Lower lobe of right lung (tissue), 2 donors: ENCODE results near the gene EXOC4. TPM values are rescaled to one million over a fixed set of nuclear protein-coding genes. Genes with fewer than 3 reads are reported as not detected.

Experiments used
- ATAC-seq, 2 donors: fragments of 200-7000 bp; cut with Tn5 transposase; one replicate each; pipeline ENCODE4 v1.9.1; 2020 to 2022; ENCODE audit warnings: mild to moderate bottlenecking in 2 of 2, moderate library complexity in 2 of 2
- DNase-seq: peaks from one replicate; pipeline ENCODE4 v3.0.0-alpha.2; 2020
- H3K27ac ChIP-seq: fragments of 200-600 bp; one replicate; pipeline ENCODE4 v1.8.0; 2022
- H3K27me3 ChIP-seq: fragments of 200-600 bp; one replicate; pipeline ENCODE4 v1.8.0; 2022; ENCODE audit warnings: low read depth
- H3K36me3 ChIP-seq: fragments of 200-600 bp; one replicate; pipeline ENCODE4 v1.8.0; 2022; ENCODE audit warnings: mild to moderate bottlenecking
- H3K4me1 ChIP-seq: fragments of 200-600 bp; one replicate; pipeline ENCODE4 v1.8.0; 2022
- H3K4me3 ChIP-seq: fragments of 200-600 bp; one replicate; pipeline ENCODE4 v1.8.0; 2022; ENCODE audit warnings: mild to moderate bottlenecking
- H3K9me3 ChIP-seq: fragments of 200-600 bp; one replicate; pipeline ENCODE4 v1.8.0; 2022
- CTCF ChIP-seq: fragments of 200-600 bp; IDR thresholded peaks from one replicate; pipeline ENCODE4 v1.8.0; 2022; ENCODE audit warnings: antibody characterized with exemption, mild to moderate bottlenecking
- intact Hi-C: fragments of 100-400 bp; cut with DNase I; formaldehyde crosslinking; loops from one replicate; pipeline ENCODE4 v1.11.0; 2022
- total RNA-seq: library from RNA; stranded (reverse); fragmentation: NEBNext Ultra II Directional; extraction: Animal tissue kit (Norgen Biotek cat#: 25700); gene quantifications from one replicate; pipeline ENCODE4 v1.2.1, GENCODE V29; 2021
- donor health status: DM: no; HTN: yes; CAD: no; lungs with severe emphysema.

The EXOC4 gene
- total RNA-seq, 1 donor from 2014 or later = 80.2 TPM

DNA sequence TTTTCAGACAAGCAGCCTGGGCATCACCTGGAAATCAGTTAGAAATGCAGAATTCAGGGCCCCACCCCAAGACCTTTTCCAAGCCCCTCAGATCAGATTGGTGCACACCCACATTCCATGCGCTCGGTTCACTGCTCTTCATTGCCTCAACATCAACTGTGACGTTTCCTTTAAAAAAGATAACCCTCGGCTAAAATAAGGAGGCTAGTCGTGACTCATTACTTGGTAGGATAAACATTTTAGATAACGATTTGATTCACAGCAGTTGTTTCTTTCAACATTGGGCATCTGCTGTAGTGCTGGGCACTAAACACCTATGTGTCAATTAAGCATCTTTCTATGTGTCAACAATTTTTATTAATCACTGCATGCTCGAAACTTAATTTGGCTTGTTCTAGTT, 683.2 kb downstream of the EXOC4 start:
- DNase-seq = no peak
- Histone ChIP-seq H3K4me3 (no peak overlapping the region), H3K9me3 (no peaks in the 10 kb centered on the region), H3K4me1 (no peaks in the 10 kb centered on the region), H3K36me3 (peaks cover 30% of the 10 kb centered on the region), H3K27me3 (no peaks in the 10 kb centered on the region), H3K27ac (no peak overlapping the region)
- no peak for ATAC-seq
- no peak for TF ChIP-seq CTCF
- intact Hi-C loops = no loop called here

- intact Hi-C loops = no loop called here
- no peak for TF ChIP-seq CTCF
Observed at GRCh38 chr7:133937786-133938185, 684.9 kb downstream of the EXOC4 start.

DNA sequence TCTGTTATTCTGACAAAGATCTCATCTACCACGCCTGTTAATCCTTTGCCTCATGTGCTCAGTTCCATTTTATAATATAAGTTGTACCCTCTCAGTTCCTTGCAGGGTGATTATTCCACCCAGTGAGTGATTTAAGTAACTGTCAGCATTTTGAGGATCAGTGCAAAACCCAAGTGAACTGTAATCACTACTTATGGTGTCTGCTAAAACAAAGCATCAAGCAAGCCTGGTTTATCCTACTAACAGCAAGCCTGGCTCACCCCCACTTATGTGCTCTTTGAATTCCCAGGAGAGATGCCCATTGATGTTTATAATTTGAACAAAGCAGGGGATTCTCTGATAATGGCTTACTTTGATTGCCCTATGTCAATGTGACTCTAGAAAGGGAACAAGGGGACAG, 687.5 kb downstream of the EXOC4 start:
- H3K9me3 ChIP-seq = no peaks in the 10 kb centered on the region
- H3K4me1 ChIP-seq = no peaks in the 10 kb centered on the region
- H3K27ac ChIP-seq = no peak overlapping the region
- ATAC-seq (no peak), DNase-seq (no peak)
- H3K27me3 ChIP-seq = no peaks in the 10 kb centered on the region
- no peak for TF ChIP-seq CTCF
- H3K36me3 ChIP-seq = peaks cover 30% of the 10 kb centered on the region
- intact Hi-C loops = no loop called here
- no peak overlapping the region for H3K4me3 ChIP-seq

More at GRCh38 chr7:133937786-133938185, 684.9 kb downstream of the EXOC4 start:
- H3K4me3 ChIP-seq = no peak overlapping the region
- no peak overlapping the region for H3K27ac ChIP-seq
- no peaks in the 10 kb centered on the region for H3K9me3 ChIP-seq
- H3K4me1 ChIP-seq = no peaks in the 10 kb centered on the region
- H3K27me3 ChIP-seq = no peaks in the 10 kb centered on the region
- peaks cover 30% of the 10 kb centered on the region for H3K36me3 ChIP-seq
- DNase-seq (no peak), ATAC-seq (no peak)

DNA sequence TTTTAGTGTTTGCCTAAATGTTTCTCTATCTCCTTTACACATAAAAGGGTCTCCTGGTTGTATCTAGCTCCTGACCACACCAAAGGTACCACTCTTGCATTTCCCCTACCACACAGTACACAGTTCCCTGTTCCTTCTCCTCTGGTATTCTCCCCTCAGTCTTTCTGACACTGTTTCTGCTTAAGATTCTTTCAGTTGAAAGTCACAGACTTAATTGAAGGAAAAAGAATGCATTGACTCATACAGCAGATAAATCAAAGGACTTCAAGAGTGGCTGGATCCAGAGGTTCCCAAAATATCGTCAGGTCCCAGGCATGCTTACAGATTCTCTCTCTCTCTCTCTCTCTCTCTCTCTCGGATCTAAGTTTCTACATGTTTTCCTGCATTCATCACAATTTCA, 688.6 kb downstream of the EXOC4 start:
- intact Hi-C loops = no loop called here
- H3K4me3 ChIP-seq = no peak overlapping the region
- no peak for TF ChIP-seq CTCF
- no peaks in the 10 kb centered on the region for H3K4me1 ChIP-seq
- no peaks in the 10 kb centered on the region for H3K9me3 ChIP-seq
- ATAC-seq = no peak
- no peaks in the 10 kb centered on the region for H3K27me3 ChIP-seq
- no peak overlapping the region for H3K27ac ChIP-seq
- DNase-seq = no peak
- H3K36me3 ChIP-seq = peaks cover 30% of the 10 kb centered on the region

- no peak for TF ChIP-seq CTCF
- intact Hi-C loops = no loop called here
Observed at GRCh38 chr7:133945497-133945896, 692.6 kb downstream of the EXOC4 start.

More at GRCh38 chr7:133945497-133945896, 692.6 kb downstream of the EXOC4 start:
- no peaks in the 10 kb centered on the region for H3K9me3 ChIP-seq
- H3K4me1 ChIP-seq = no peaks in the 10 kb centered on the region
- H3K4me3 ChIP-seq = no peak overlapping the region
- no peaks in the 10 kb centered on the region for H3K27me3 ChIP-seq
- ATAC-seq = no peak
- peaks cover 5% of the 10 kb centered on the region for H3K36me3 ChIP-seq
- no peak overlapping the region for H3K27ac ChIP-seq
- no peak for DNase-seq
